G401 (cell line): ENCODE data around the gene VIM. TPM values are rescaled to one million over a fixed set of nuclear protein-coding genes. Genes with fewer than 3 reads are reported as not detected.

Experiments
- total RNA-seq: library from RNA; depleted of rRNA; stranded (reverse); fragments of >200 nt; shearing (Covaris generic); gene quantifications from 2 replicates; pipeline ENCODE4 v1.2.3, GENCODE V29; 2014; rRNA removed

Gene VIM
- total RNA-seq, 1 experiment from 2014 or later: 1,486 TPM

Other genes with a start within 250 kb of the VIM start
- 0.06 and 0.07 TPM in 2 replicates for gene CUBN, start 98.4 kb upstream of the VIM start, total RNA-seq
- gene TRDMT1, start 26.6 kb upstream of the VIM start, total RNA-seq: 3.2 and 6.8 TPM in 2 replicates
- 0.64 TPM in 1 of 2 replicates, not detected in the other for gene ST8SIA6, start 226.4 kb downstream of the VIM start, total RNA-seq